Stimulated activated CD4-positive, alpha-beta T cell treated with anti-CD3 and anti-CD28 coated beads, Interleukin-1b, Interleukin-23, amount 100 ng/mL, for 4 hours (primary cell): ENCODE results near the gene TRIOBP.
"Not testable (repeated sequence)": the region's sequence is repeated elsewhere in the genome, so short reads cannot be mapped to it uniquely, and the experiment has no call there.

Experiments used
- DNase-seq, 2 donors: peaks; one replicate each; pipeline ENCODE4 v3.0.0-alpha.2; 2020; ENCODE audit warnings: low read depth in 2 of 2

Gene TRIOBP

GRCh38 chr22:37775785-37776638 is 79.2 kb downstream of the TRIOBP start:
- DNase-seq: no peak

GRCh38 chr22:37776639-37777005 is 79.8 kb downstream of the TRIOBP start:
- no peak for DNase-seq

- no peak for DNase-seq
Observed at GRCh38 chr22:37777122-37777687, 80.4 kb downstream of the TRIOBP start.

- no peak for DNase-seq
Observed at GRCh38 chr22:37778370-37779009, 81.6 kb downstream of the TRIOBP start.

- no peak for DNase-seq
Observed at GRCh38 chr22:37781434-37782059, 84.7 kb downstream of the TRIOBP start.

GRCh38 chr22:37782340-37783168 is 85.7 kb downstream of the TRIOBP start:
- no peak for DNase-seq

GRCh38 chr22:37784829-37785495 is 88.1 kb downstream of the TRIOBP start:
- DNase-seq: no peak

GRCh38 chr22:37790234-37790633 is 93.4 kb downstream of the TRIOBP start:
- no peak for DNase-seq

GRCh38 chr22:37792494-37792893 is 95.6 kb downstream of the TRIOBP start:
- DNase-seq: no peak

GRCh38 chr22:37794376-37794775 is 97.5 kb downstream of the TRIOBP start:
- no peak for DNase-seq

GRCh38 chr22:37796079-37796478 is 99.2 kb downstream of the TRIOBP start:
- DNase-seq: no peak

GRCh38 chr22:37797259-37797658 is 100.4 kb downstream of the TRIOBP start:
- DNase-seq: not testable (repeated sequence)

- no peak for DNase-seq
Observed at GRCh38 chr22:37797874-37798500, 101.1 kb downstream of the TRIOBP start.

- not testable (repeated sequence) for DNase-seq
Observed at GRCh38 chr22:37799979-37800378, 103.1 kb downstream of the TRIOBP start.

GRCh38 chr22:37801946-37802309 is 105.1 kb downstream of the TRIOBP start:
- DNase-seq: no peak

GRCh38 chr22:37802310-37803194 is 105.7 kb downstream of the TRIOBP start:
- no peak for DNase-seq

GRCh38 chr22:37803195-37803638 is 106.4 kb downstream of the TRIOBP start:
- no peak for DNase-seq

GRCh38 chr22:37803639-37804351 is 106.9 kb downstream of the TRIOBP start:
- DNase-seq: no peak

GRCh38 chr22:37804352-37804880 is 107.6 kb downstream of the TRIOBP start:
- no peak for DNase-seq
